Tibial artery (tissue), 4 donors: ENCODE data around the gene TPSB2.

ENCODE experiments used
- DNase-seq, 2 donors: peaks; one replicate each; pipeline ENCODE4 v3.0.0-alpha.2; 2019
- H3K27ac ChIP-seq, 2 donors: fragments of 200-600 bp; sonication (generic) in 1 of 2; 1 replicate in 1 of 2; 2 replicates in 1 of 2; pipeline ENCODE4 v1.5.1; 2018 to 2019; ENCODE audit warnings: mild to moderate bottlenecking in 1 of 2
- H3K27me3 ChIP-seq, 2 donors: fragments of 200-600 bp; sonication (generic) in 1 of 2; one replicate each; pipeline versions ENCODE4 v1.5.1 to v1.6.0; 2016 to 2019
- H3K36me3 ChIP-seq, 3 donors: fragments of 200-600 bp; sonication (generic) in 2 of 3; one replicate each; pipeline ENCODE4 v1.5.1; 2016 to 2019; ENCODE audit warnings: mild to moderate bottlenecking in 2 of 3
- H3K4me1 ChIP-seq, 4 donors: fragments of 200-600 bp; sonication (generic) in 2 of 4; 1 replicate in 3 of 4; 2 replicates in 1 of 4; pipeline ENCODE4 v1.5.1; 2016 to 2019
- H3K4me3 ChIP-seq, 2 donors: fragments of 200-600 bp; sonication (generic) in 1 of 2; 1 replicate in 1 of 2; 2 replicates in 1 of 2; pipeline ENCODE4 v1.5.1; 2018 to 2019; ENCODE audit warnings: mild to moderate bottlenecking in 2 of 2
- H3K9me3 ChIP-seq, 3 donors: fragments of 200-600 bp; sonication (generic) in 1 of 3; one replicate each; pipeline ENCODE4 v1.5.1; 2016 to 2019
- CTCF ChIP-seq, 2 experiments: fragments of 200-600 bp in 1 of 2; fragments of 450-650 bp in 1 of 2; IDR thresholded peaks; one replicate each; pipeline ENCODE4 v1.5.1; 2017 to 2019; ENCODE audit warnings: antibody characterized with exemption in 2 of 2, mild to moderate bottlenecking in 1 of 2, moderate library complexity in 1 of 2
- intact Hi-C: fragments of 100-400 bp; cut with DNase I; formaldehyde crosslinking; loops from one replicate; pipeline ENCODE4 v1.15.0; 2023; ENCODE audit warnings: low total_unique reads

TPSB2 gene

GRCh38 chr16:1213231-1213630 lies 16.8 kb downstream of the TPSB2 start:
- no peak for DNase-seq
- intact Hi-C loops: no loop called here
- H3K36me3 ChIP-seq: peaks cover 94 to 100% (median 96%) of the 10 kb centered on the region in 3 donors
- no peaks in the 10 kb centered on the region for H3K9me3 ChIP-seq
- no peaks in the 10 kb centered on the region for H3K27me3 ChIP-seq
- no peak overlapping the region for H3K27ac ChIP-seq
- H3K4me1 ChIP-seq: no peaks in the 10 kb centered on the region
- TF ChIP-seq CTCF (IDR thresholded peaks at IDR 0.05): no peak
- H3K4me3 ChIP-seq: no peak overlapping the region

GRCh38 chr16:1212616-1213194 lies 17.3 kb downstream of the TPSB2 start:
- Histone ChIP-seq H3K36me3 (peaks cover 94 to 100% (median 95%) of the 10 kb centered on the region in 3 donors), H3K27me3 (no peaks in the 10 kb centered on the region), H3K4me3 (no peak overlapping the region), H3K9me3 (no peaks in the 10 kb centered on the region), H3K4me1 (no peaks in the 10 kb centered on the region), H3K27ac (no peak overlapping the region)
- no peak for DNase-seq
- intact Hi-C loops: no loop called here
- TF ChIP-seq CTCF (IDR thresholded peaks at IDR 0.05): no peak

- no peak for TF ChIP-seq CTCF (IDR thresholded peaks at IDR 0.05)
- Histone ChIP-seq H3K9me3 (no peaks in the 10 kb centered on the region), H3K27ac (no peak overlapping the region), H3K4me3 (no peak overlapping the region), H3K36me3 (peaks cover 94 to 100% (median 95%) of the 10 kb centered on the region in 3 donors), H3K27me3 (no peaks in the 10 kb centered on the region), H3K4me1 (no peaks in the 10 kb centered on the region)
- no peak for DNase-seq
- intact Hi-C loops: no loop called here
Observed at GRCh38 chr16:1211451-1212268, 18.3 kb downstream of the TPSB2 start.

- Histone ChIP-seq H3K36me3 (peaks cover 95 to 100% (median 97%) of the 10 kb centered on the region in 3 donors), H3K4me3 (no peak overlapping the region), H3K27ac (no peak overlapping the region), H3K27me3 (no peaks in the 10 kb centered on the region), H3K4me1 (no peaks in the 10 kb centered on the region), H3K9me3 (no peaks in the 10 kb centered on the region)
- no peak for DNase-seq
- intact Hi-C loops: no loop called here
- TF ChIP-seq CTCF (IDR thresholded peaks at IDR 0.05): no peak
Observed at GRCh38 chr16:1210461-1210860, 19.5 kb downstream of the TPSB2 start.

GRCh38 chr16:1209081-1209480 lies 20.9 kb downstream of the TPSB2 start:
- no peak for TF ChIP-seq CTCF (IDR thresholded peaks at IDR 0.05)
- intact Hi-C loops: no loop called here
- Histone ChIP-seq H3K36me3 (peaks cover 90 to 96% (median 93%) of the 10 kb centered on the region in 3 donors), H3K27me3 (no peaks in the 10 kb centered on the region), H3K9me3 (no peaks in the 10 kb centered on the region), H3K27ac (no peak overlapping the region), H3K4me3 (no peak overlapping the region), H3K4me1 (no peaks in the 10 kb centered on the region)
- no peak for DNase-seq
